Esophagus muscularis mucosa (tissue), 4 donors: Measurements from ENCODE around the gene FRMD4A. TPM values are rescaled to one million over a fixed set of nuclear protein-coding genes. Genes with fewer than 3 reads are reported as not detected.

ENCODE experiments used
- DNase-seq: peaks from one replicate; pipeline ENCODE4 v3.0.0-alpha.2; 2017; ENCODE audit errors: extremely low spot score
- H3K27ac ChIP-seq, 4 donors: fragments of 200-600 bp; sonication (generic); replicated peaks in 1 of 4; 1 replicate in 3 of 4; 2 replicates in 1 of 4; pipeline ENCODE4 v1.5.1; 2016 to 2019; ENCODE audit warnings: mild to moderate bottlenecking in 1 of 4
- H3K27me3 ChIP-seq, 4 donors: fragments of 200-600 bp; sonication (generic); one replicate each; pipeline versions ENCODE4 v1.5.1 to v1.6.0; 2016 to 2019
- H3K36me3 ChIP-seq, 4 donors: fragments of 200-600 bp; sonication (generic); one replicate each; pipeline ENCODE4 v1.5.1; 2016 to 2019
- H3K4me1 ChIP-seq, 4 donors: fragments of 200-600 bp; sonication (generic); one replicate each; pipeline ENCODE4 v1.5.1; 2016 to 2019
- H3K4me3 ChIP-seq, 4 donors: fragments of 200-600 bp; sonication (generic); 1 replicate in 2 of 4; 2 replicates in 2 of 4; pipeline ENCODE4 v1.5.1; 2016 to 2019; ENCODE audit warnings: mild to moderate bottlenecking in 4 of 4, moderate library complexity in 1 of 4
- H3K9me3 ChIP-seq, 4 donors: fragments of 200-600 bp; sonication (generic); 1 replicate in 3 of 4; 2 replicates in 1 of 4; pipeline ENCODE4 v1.5.1; 2016 to 2019
- EP300 ChIP-seq: sonication (generic); formaldehyde crosslinking; IDR thresholded peaks from one replicate; pipeline ENCODE4 v1.6.1; 2017; ENCODE audit warnings: antibody characterized with exemption
- POLR2A ChIP-seq: fragments of 450-650 bp; IDR thresholded peaks from one replicate; pipeline ENCODE4 v1.6.1; 2017; ENCODE audit warnings: antibody characterized with exemption, moderate library complexity, mild to moderate bottlenecking, low read depth
- POLR2AphosphoS5 ChIP-seq, 2 donors: sonication (generic); formaldehyde crosslinking; IDR thresholded peaks; one replicate each; pipeline ENCODE4 v1.6.1; 2017; ENCODE audit warnings: antibody characterized with exemption in 2 of 2
- WGBS: methylation state at CpG from one replicate; pipeline ENCODE4 v1.1.5; 2018; 5-methylcytosine and 5-hydroxymethylcytosine counted together
- intact Hi-C: fragments of 100-400 bp; cut with DNase I; formaldehyde crosslinking; loops from one replicate; pipeline ENCODE4 v1.15.1; 2023
- total RNA-seq, 4 donors: library from RNA; depleted of rRNA; stranded (reverse); fragments of >200 nt; gene quantifications; one replicate each; pipeline versions ENCODE4 v1.1.0 to v1.2.1, GENCODE V29; 2016
- TF ChIP-seq, protein P1 (sequence below), 3 experiments: fragments of 200-600 bp in 2 of 3; fragments of 450-650 bp in 1 of 3; sonication (generic) in 2 of 3; IDR thresholded peaks; one replicate each; pipeline ENCODE4 v1.5.1; 2017 to 2019; ENCODE audit warnings: antibody characterized with exemption in 3 of 3, mild to moderate bottlenecking in 2 of 3, moderate library complexity in 1 of 3

Gene FRMD4A
- total RNA-seq, 4 donors from 2014 or later: 17.0 to 28.8 (median 21.8) TPM

DNA sequence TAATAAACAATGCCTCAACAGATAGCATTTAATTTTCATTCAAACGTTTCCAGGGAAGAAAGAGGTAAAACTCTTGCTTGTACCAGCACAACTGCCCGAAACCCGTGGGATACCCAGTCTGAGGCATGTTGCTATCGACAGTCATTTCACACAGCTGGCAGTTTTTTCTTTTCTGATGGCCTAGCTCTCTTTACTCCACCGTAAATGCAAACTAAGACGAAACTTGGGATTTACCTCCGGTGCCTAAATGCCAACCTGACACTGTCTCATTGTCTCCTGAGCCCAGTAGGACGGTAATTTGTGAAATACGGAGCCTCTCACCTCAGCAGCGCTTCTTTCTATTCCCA is 600.4 kb downstream of the FRMD4A start:
- 82% methylated on average over 10 of the region's 10 CpGs for WGBS
- H3K27ac ChIP-seq: no peak overlapping the region
- no peak for DNase-seq
- intact Hi-C loops: no loop called here
- no peaks in the 10 kb centered on the region for H3K4me1 ChIP-seq
- H3K4me3 ChIP-seq: no peak overlapping the region
- no peak for TF ChIP-seq POLR2A
- no peak for TF ChIP-seq POLR2AphosphoS5 (IDR thresholded peaks at IDR 0.05)
- TF ChIP-seq, protein P1, sequence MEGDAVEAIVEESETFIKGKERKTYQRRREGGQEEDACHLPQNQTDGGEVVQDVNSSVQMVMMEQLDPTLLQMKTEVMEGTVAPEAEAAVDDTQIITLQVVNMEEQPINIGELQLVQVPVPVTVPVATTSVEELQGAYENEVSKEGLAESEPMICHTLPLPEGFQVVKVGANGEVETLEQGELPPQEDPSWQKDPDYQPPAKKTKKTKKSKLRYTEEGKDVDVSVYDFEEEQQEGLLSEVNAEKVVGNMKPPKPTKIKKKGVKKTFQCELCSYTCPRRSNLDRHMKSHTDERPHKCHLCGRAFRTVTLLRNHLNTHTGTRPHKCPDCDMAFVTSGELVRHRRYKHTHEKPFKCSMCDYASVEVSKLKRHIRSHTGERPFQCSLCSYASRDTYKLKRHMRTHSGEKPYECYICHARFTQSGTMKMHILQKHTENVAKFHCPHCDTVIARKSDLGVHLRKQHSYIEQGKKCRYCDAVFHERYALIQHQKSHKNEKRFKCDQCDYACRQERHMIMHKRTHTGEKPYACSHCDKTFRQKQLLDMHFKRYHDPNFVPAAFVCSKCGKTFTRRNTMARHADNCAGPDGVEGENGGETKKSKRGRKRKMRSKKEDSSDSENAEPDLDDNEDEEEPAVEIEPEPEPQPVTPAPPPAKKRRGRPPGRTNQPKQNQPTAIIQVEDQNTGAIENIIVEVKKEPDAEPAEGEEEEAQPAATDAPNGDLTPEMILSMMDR (IDR thresholded peaks at IDR 0.05): no peak
- no peak for TF ChIP-seq EP300
- no peaks in the 10 kb centered on the region for H3K9me3 ChIP-seq
- H3K36me3 ChIP-seq: peaks cover 0 to 38% (median 26%) of the 10 kb centered on the region in 4 donors
- no peaks in the 10 kb centered on the region for H3K27me3 ChIP-seq

DNA sequence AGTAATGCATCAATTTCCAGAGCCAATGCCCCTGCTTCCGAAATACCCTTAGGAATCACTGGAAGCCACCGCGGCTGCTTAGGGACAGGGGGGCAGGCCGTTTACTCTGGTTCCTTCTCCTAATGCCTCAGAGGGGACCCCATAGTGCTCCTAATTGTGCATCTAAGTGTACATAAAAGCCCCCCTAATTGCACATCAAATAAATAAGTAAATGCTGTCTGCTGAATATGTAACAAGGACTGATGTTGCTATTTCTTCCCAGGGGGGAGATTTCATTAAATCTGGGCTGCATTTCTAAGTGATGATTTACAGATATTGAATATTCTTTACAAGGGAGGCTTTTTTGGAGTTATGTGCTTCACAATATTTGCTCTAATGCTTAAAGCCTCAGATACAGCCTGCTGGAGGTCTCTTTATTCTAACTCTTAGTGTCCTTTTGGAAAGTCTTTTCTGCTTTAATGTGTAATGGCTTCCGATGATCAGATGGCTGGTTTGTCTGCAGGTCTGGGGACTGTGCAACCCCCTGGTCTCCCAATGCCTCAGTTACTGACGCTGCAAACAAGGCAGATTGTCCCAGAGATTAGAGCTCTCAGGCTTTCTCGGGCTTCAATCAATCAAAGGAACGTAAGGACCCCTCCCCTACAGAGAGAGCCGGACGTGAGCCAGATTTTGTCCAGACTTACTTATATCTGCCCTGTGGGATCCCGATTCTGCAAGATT is 601.0 kb downstream of the FRMD4A start:
- peaks cover 0 to 4% (median 1%) of the 10 kb centered on the region in 4 donors for H3K4me1 ChIP-seq

DNA sequence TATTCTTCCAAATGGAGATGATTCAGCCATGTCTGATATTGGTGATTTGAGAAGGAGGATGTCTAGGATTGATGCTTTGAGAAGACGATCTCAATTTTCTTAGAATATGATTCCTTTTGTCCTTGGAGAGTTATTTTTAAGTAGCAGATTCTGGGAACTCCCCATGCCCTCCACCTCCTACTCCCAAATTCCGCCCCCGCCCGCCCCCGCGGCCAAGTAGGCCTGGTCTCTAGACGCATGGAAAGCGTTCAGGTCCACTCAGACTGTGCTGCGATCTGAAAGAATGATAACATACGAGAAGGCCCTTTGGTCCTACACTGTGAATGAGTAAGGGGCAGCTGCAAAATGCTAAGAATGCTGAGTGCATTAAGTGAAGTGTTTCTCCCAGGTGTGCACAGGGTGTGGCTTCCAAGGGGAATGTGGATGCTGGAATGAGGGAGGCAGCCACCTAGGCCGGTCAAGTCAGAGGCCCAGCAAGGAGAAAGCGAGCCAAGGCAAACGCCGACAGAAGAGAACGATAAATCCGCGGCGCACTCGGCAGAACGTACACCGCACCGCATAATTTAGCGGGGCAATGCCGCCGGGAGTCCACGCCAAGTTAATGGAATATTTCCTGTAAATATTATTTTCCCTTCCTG is 601.7 kb downstream of the FRMD4A start:
- Histone ChIP-seq H3K27me3 (no peaks in the 10 kb centered on the region), H3K36me3 (peaks cover 0 to 38% (median 24%) of the 10 kb centered on the region in 4 donors), H3K4me3 (no peak overlapping the region), H3K4me1 (peaks cover 0 to 8% (median 2%) of the 10 kb centered on the region in 4 donors), H3K27ac (no peak overlapping the region), H3K9me3 (no peaks in the 10 kb centered on the region)
- TF ChIP-seq POLR2A (no peak), POLR2AphosphoS5 (IDR thresholded peaks at IDR 0.05) (no peak), EP300 (no peak)
- TF ChIP-seq, protein P1 (IDR thresholded peaks at IDR 0.05): no peak
- 96% methylated on average over 26 of the region's 26 CpGs for WGBS
- DNase-seq: no peak
- intact Hi-C loops: no loop called here

More for the DNA sequence above, 601.0 kb downstream of the FRMD4A start:
- Histone ChIP-seq H3K4me3 (no peak overlapping the region), H3K27ac (no peak overlapping the region), H3K9me3 (no peaks in the 10 kb centered on the region), H3K27me3 (no peaks in the 10 kb centered on the region), H3K36me3 (peaks cover 0 to 38% (median 26%) of the 10 kb centered on the region in 4 donors)
- intact Hi-C loops: no loop called here
- 87% methylated on average over 11 of the region's 11 CpGs for WGBS
- DNase-seq: no peak
- TF ChIP-seq, protein P1 (IDR thresholded peaks at IDR 0.05): no peak

- H3K36me3 ChIP-seq: peaks cover 0 to 27% (median 8%) of the 10 kb centered on the region in 4 donors
- no peak overlapping the region for H3K27ac ChIP-seq
- DNase-seq: no peak
- H3K4me1 ChIP-seq: peaks cover 0 to 8% (median 2%) of the 10 kb centered on the region in 4 donors
- intact Hi-C loops: no loop called here
- H3K27me3 ChIP-seq: no peaks in the 10 kb centered on the region
- H3K9me3 ChIP-seq: no peaks in the 10 kb centered on the region
- 93% methylated on average over 4 of the region's 4 CpGs for WGBS
- H3K4me3 ChIP-seq: no peak overlapping the region
- TF ChIP-seq POLR2A (no peak), EP300 (no peak), POLR2AphosphoS5 (IDR thresholded peaks at IDR 0.05) (no peak)
- TF ChIP-seq, protein P1 (IDR thresholded peaks at IDR 0.05): no peak
Observed at GRCh38 chr10:13725594-13725993, 605.1 kb downstream of the FRMD4A start.
